HFF-Myc (cell line): ENCODE data around the gene ZNF777.
A peak's percentile ranks its signal among the peaks of the same experiment; 100 is the strongest.
"Not testable (repeated sequence)": the region's sequence is repeated elsewhere in the genome, so short reads cannot be mapped to it uniquely, and the experiment has no call there.

ENCODE experiments used
- DNase-seq: peaks from one replicate; pipeline ENCODE4 v3.0.0-alpha.2; 2011; ENCODE audit warnings: low read depth; ENCODE audit errors: extremely low read depth
- H3K4me3 ChIP-seq: replicated peaks from 2 replicates; pipeline ENCODE4 v1.5.1; 2011; ENCODE audit warnings: low read depth, mild to moderate bottlenecking, control low read depth, low read length
- CTCF ChIP-seq: IDR thresholded peaks from 2 replicates; pipeline ENCODE4 v1.5.1; 2012; ENCODE audit warnings: mild to moderate bottlenecking, low read depth, low read length, control low read depth; ENCODE audit errors: missing control alignments

ZNF777 gene

GRCh38 chr7:149500201-149500600, 39.3 kb upstream of the ZNF777 start:
- DNase-seq: no peak
- no peak overlapping the region for H3K4me3 ChIP-seq
- TF ChIP-seq CTCF: no peak

GRCh38 chr7:149498811-149499210, 37.9 kb upstream of the ZNF777 start:
- TF ChIP-seq CTCF: no peak
- no peak for DNase-seq
- no peak overlapping the region for H3K4me3 ChIP-seq

- DNase-seq: peak; percentile 36
- H3K4me3 ChIP-seq: peak within 1 kb of the TSS; percentile 82
- peak; percentile 34 for TF ChIP-seq CTCF
Measured at GRCh38 chr7:149497467-149498261, 36.8 kb upstream of the ZNF777 start, which contains the start of gene ZNF746. ZNF746 (minus strand) TSS chr7:149497809; CDS start chr7:149497536, 273 bp downstream.

- DNase-seq: no peak
Measured at GRCh38 chr7:149496642-149497391, 36.0 kb upstream of the ZNF777 start.

GRCh38 chr7:149495785-149496641, 35.2 kb upstream of the ZNF777 start:
- H3K4me3 ChIP-seq: peak overlapping the region; percentile 82
- DNase-seq: peak; percentile 60
- TF ChIP-seq CTCF: no peak

More at GRCh38 chr7:149496642-149497391, 36.0 kb upstream of the ZNF777 start:
- peak overlapping the region; percentile 82 for H3K4me3 ChIP-seq
- TF ChIP-seq CTCF: no peak

GRCh38 chr7:149494738-149495368, 34.0 kb upstream of the ZNF777 start:
- no peak for DNase-seq
- no peak overlapping the region for H3K4me3 ChIP-seq

GRCh38 chr7:149493975-149494374, 33.1 kb upstream of the ZNF777 start:
- DNase-seq, H3K4me3 ChIP-seq: not testable (repeated sequence)

More at GRCh38 chr7:149494738-149495368, 34.0 kb upstream of the ZNF777 start:
- TF ChIP-seq CTCF: no peak
